ENCODE measurements around the gene NAALADL2.

DNA sequence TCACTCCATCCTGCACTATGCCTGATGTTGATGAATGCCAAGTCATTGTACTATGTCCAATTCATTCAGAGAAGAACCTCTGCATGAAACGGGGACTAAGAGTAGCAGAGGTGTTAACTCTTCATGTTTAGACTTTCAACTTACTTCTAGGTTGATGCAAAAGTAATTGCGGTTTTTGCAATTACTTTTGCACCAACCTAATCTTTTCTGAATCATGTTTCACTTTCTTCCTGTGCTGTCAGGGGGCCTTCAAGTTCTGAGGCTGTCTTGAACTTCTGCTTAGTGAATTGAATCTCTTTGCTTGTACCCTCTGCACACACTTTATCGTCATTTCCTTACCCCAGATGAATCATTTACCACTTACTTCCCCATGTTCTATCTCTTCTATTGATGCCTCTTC is 636.2 kb downstream of the NAALADL2 start:
- no peak for TF ChIP-seq EZH2 (IDR thresholded peaks at IDR 0.05; ENCODE audit: borderline replicate concordance, insufficient read depth, low read length, poor library complexity, severe bottlenecking)
- no peak for TF ChIP-seq TAF1 (IDR thresholded peaks at IDR 0.05; ENCODE audit: low read depth)
- TF ChIP-seq, protein P1, sequence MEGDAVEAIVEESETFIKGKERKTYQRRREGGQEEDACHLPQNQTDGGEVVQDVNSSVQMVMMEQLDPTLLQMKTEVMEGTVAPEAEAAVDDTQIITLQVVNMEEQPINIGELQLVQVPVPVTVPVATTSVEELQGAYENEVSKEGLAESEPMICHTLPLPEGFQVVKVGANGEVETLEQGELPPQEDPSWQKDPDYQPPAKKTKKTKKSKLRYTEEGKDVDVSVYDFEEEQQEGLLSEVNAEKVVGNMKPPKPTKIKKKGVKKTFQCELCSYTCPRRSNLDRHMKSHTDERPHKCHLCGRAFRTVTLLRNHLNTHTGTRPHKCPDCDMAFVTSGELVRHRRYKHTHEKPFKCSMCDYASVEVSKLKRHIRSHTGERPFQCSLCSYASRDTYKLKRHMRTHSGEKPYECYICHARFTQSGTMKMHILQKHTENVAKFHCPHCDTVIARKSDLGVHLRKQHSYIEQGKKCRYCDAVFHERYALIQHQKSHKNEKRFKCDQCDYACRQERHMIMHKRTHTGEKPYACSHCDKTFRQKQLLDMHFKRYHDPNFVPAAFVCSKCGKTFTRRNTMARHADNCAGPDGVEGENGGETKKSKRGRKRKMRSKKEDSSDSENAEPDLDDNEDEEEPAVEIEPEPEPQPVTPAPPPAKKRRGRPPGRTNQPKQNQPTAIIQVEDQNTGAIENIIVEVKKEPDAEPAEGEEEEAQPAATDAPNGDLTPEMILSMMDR (IDR thresholded peaks at IDR 0.05; ENCODE audit: poor library complexity, severe bottlenecking): no peak
- TF ChIP-seq POLR2AphosphoS5 (IDR thresholded peaks at IDR 0.05): no peak
- TF ChIP-seq SMC3 (conservative IDR thresholded peaks at IDR 0.05; ENCODE audit: poor library complexity): no peak
